Neural cell (in vitro differentiated cells): ENCODE data around the gene CYRIA. TPM values are rescaled to one million over a fixed set of nuclear protein-coding genes. Genes with fewer than 3 reads are reported as not detected.

Source experiments
- H2AFZ ChIP-seq: fragments of 200-600, 300-800 bp; sonication (generic), shearing (Covaris generic); 2 replicates; pipeline ENCODE4 v1.6.0; 2014; ENCODE audit warnings: low read depth, mild to moderate bottlenecking, antibody characterized with exemption, low read length, moderate library complexity
- H3F3A ChIP-seq: fragments of 200-600 bp; shearing (Covaris generic); 2 replicates; pipeline ENCODE4 v1.6.1; 2016; ENCODE audit warnings: mild to moderate bottlenecking, moderate library complexity, mixed read lengths, antibody characterized with exemption, low read length; ENCODE audit not compliant: insufficient read depth, poor library complexity, severe bottlenecking
- H3K27ac ChIP-seq: fragments of 200-600, 300-800 bp; sonication (generic), shearing (Covaris generic); 2 replicates; pipeline ENCODE4 v1.5.1; 2014; ENCODE audit warnings: mild to moderate bottlenecking, low read length, moderate library complexity
- H3K27me3 ChIP-seq: fragments of 300-800, 200-600 bp; sonication (generic), shearing (Covaris generic); 2 replicates; pipeline ENCODE4 v1.6.0; 2014; ENCODE audit warnings: mild to moderate bottlenecking, low read depth, low read length, moderate library complexity; ENCODE audit not compliant: insufficient read depth
- H3K36me3 ChIP-seq: fragments of 300-800, 200-600 bp; sonication (generic), shearing (Covaris generic); 2 replicates; pipeline ENCODE4 v1.5.1; 2014; ENCODE audit warnings: mild to moderate bottlenecking, antibody characterized with exemption, low read length, moderate library complexity; ENCODE audit not compliant: insufficient read depth
- H3K4me2 ChIP-seq: fragments of 300-800, 200-600 bp; sonication (generic), shearing (Covaris generic); 2 replicates; pipeline ENCODE4 v1.6.0; 2014; ENCODE audit warnings: mild to moderate bottlenecking, low read length
- H3K4me3 ChIP-seq: fragments of 300-800, 200-600 bp; sonication (generic), shearing (Covaris generic); 2 replicates; pipeline ENCODE4 v1.5.1; 2014; ENCODE audit warnings: mild to moderate bottlenecking, low read length, moderate library complexity
- H3K79me2 ChIP-seq: fragments of 200-600 bp; shearing (Covaris generic); replicated peaks from 2 replicates; pipeline ENCODE4 v1.6.0; 2014; ENCODE audit warnings: mild to moderate bottlenecking, low read length, moderate library complexity; ENCODE audit not compliant: insufficient read depth
- H3K9ac ChIP-seq: fragments of 300-800, 200-600 bp; sonication (generic), shearing (Covaris generic); 2 replicates; pipeline ENCODE4 v1.6.1; 2016; ENCODE audit warnings: mild to moderate bottlenecking, low read length, mixed read lengths
- H3K9me2 ChIP-seq: fragments of 200-600 bp; shearing (Covaris generic); 2 replicates; pipeline ENCODE4 v1.6.1; 2016; ENCODE audit warnings: mild to moderate bottlenecking, low read length, mixed read lengths; ENCODE audit not compliant: insufficient read depth
- H3K9me3 ChIP-seq: fragments of 200-600, 300-800 bp; sonication (generic), shearing (Covaris generic); 2 replicates; pipeline ENCODE4 v1.6.1; 2016; ENCODE audit warnings: mild to moderate bottlenecking, mixed run types, low read length, moderate library complexity, mixed read lengths
- H4K20me1 ChIP-seq: fragments of 200-600 bp; shearing (Covaris generic); 2 replicates; pipeline ENCODE4 v1.6.1; 2016; ENCODE audit warnings: mild to moderate bottlenecking, mixed run types; ENCODE audit not compliant: insufficient read depth
- CTCF ChIP-seq: fragments of 450-650 bp; IDR thresholded peaks from 2 replicates; pipeline ENCODE4 v1.5.1; 2014; ENCODE audit warnings: antibody characterized with exemption, mild to moderate bottlenecking, moderate library complexity; ENCODE audit not compliant: poor library complexity, severe bottlenecking
- EP300 ChIP-seq: fragments of 450-650 bp; conservative IDR thresholded peaks from 2 replicates; pipeline ENCODE4 v1.6.1; 2014; ENCODE audit warnings: antibody characterized with exemption, mild to moderate bottlenecking, moderate library complexity; ENCODE audit not compliant: poor library complexity, severe bottlenecking
- EZH2 ChIP-seq: fragments of 200-600, 300-800 bp; shearing (Covaris generic), sonication (generic); IDR thresholded peaks from 2 replicates; pipeline ENCODE4 v1.6.1; 2014; ENCODE audit warnings: antibody characterized with exemption, low read length, borderline replicate concordance, mild to moderate bottlenecking; ENCODE audit not compliant: insufficient read depth, poor library complexity, severe bottlenecking
- MXI1 ChIP-seq: fragments of 450-650 bp; conservative IDR thresholded peaks from 2 replicates; pipeline ENCODE4 v1.6.1; 2014; ENCODE audit warnings: antibody characterized with exemption, mild to moderate bottlenecking; ENCODE audit not compliant: poor library complexity, severe bottlenecking
- POLR2AphosphoS5 ChIP-seq: IDR thresholded peaks from 2 replicates; pipeline ENCODE4 v1.6.1; 2012
- RAD21 ChIP-seq: fragments of 450-650 bp; conservative IDR thresholded peaks from 2 replicates; pipeline ENCODE4 v1.6.1; 2014; ENCODE audit warnings: antibody characterized with exemption, mild to moderate bottlenecking, moderate library complexity
- SMC3 ChIP-seq: fragments of 450-650 bp; conservative IDR thresholded peaks from 2 replicates; pipeline ENCODE4 v1.6.1; 2014; ENCODE audit warnings: antibody characterized with exemption, mild to moderate bottlenecking, moderate library complexity; ENCODE audit not compliant: poor library complexity
- TAF1 ChIP-seq: IDR thresholded peaks from 2 replicates; pipeline ENCODE4 v1.6.1; 2012; ENCODE audit warnings: low read depth
- polyA plus RNA-seq: library from polyadenylated mRNA; depleted of rRNA; stranded (reverse); fragments of >200 nt; gene quantifications from 2 replicates; pipeline ENCODE4 v1.2.3, GENCODE V29; 2014
- TF ChIP-seq, protein P1 (sequence below): IDR thresholded peaks from 2 replicates; pipeline ENCODE4 v1.6.1; 2012; ENCODE audit warnings: borderline replicate concordance

CYRIA gene
- polyA plus RNA-seq, 1 donor from 2014 or later, result 67.0 TPM

DNA sequence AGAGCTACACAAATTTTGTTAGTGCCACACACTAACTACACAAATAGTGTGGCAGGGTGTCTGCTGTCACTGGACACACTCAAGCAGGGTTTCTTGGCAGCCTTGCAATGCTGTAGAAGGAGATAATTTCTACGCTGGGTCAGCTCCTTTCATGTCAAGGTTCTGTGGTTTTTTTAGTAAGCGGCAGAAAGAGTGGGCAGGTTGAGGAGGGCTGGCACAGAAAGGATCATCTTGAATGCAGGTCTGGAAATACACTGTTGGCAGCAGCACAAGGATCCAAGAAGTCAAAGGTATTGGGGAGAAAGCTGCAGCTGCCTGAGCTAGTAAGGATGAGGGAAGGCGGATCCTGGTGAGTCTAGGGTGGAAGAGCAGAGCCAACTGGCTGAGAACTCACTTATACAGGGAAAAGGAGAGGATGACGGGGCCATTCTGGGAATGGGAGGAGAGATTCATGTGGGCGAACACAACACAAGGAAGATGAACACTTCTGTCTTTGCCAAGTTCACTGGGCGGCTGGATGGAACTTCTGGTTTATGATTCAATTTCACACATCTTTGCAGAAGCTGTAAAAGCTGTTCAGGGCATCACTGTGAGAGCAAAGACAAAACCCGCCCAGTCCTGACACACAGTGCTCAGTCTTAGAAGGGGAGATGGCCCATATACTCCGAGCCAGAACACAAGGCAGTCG is 16.9 kb upstream of the CYRIA start:
- no peaks in the 10 kb centered on the region for H4K20me1 ChIP-seq
- TF ChIP-seq CTCF (no peak), POLR2AphosphoS5 (no peak), EP300 (no peak), TAF1 (no peak), SMC3 (no peak), MXI1 (no peak), RAD21 (no peak), EZH2 (no peak)
- TF ChIP-seq, protein P1, sequence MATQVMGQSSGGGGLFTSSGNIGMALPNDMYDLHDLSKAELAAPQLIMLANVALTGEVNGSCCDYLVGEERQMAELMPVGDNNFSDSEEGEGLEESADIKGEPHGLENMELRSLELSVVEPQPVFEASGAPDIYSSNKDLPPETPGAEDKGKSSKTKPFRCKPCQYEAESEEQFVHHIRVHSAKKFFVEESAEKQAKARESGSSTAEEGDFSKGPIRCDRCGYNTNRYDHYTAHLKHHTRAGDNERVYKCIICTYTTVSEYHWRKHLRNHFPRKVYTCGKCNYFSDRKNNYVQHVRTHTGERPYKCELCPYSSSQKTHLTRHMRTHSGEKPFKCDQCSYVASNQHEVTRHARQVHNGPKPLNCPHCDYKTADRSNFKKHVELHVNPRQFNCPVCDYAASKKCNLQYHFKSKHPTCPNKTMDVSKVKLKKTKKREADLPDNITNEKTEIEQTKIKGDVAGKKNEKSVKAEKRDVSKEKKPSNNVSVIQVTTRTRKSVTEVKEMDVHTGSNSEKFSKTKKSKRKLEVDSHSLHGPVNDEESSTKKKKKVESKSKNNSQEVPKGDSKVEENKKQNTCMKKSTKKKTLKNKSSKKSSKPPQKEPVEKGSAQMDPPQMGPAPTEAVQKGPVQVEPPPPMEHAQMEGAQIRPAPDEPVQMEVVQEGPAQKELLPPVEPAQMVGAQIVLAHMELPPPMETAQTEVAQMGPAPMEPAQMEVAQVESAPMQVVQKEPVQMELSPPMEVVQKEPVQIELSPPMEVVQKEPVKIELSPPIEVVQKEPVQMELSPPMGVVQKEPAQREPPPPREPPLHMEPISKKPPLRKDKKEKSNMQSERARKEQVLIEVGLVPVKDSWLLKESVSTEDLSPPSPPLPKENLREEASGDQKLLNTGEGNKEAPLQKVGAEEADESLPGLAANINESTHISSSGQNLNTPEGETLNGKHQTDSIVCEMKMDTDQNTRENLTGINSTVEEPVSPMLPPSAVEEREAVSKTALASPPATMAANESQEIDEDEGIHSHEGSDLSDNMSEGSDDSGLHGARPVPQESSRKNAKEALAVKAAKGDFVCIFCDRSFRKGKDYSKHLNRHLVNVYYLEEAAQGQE, result no peak
- no peaks in the 10 kb centered on the region for H3K9me3 ChIP-seq
- H3K4me3 ChIP-seq, result no peak overlapping the region
- H3K36me3 ChIP-seq, result no peaks in the 10 kb centered on the region
- no peak overlapping the region for H2AFZ ChIP-seq
- no peaks in the 10 kb centered on the region for H3K27me3 ChIP-seq
- H3K27ac ChIP-seq, result no peak overlapping the region
- H3K4me2 ChIP-seq, result no peak overlapping the region
- H3K9ac ChIP-seq, result no peak overlapping the region
- H3K79me2 ChIP-seq, result no peaks in the 10 kb centered on the region
- no peaks in the 10 kb centered on the region for H3F3A ChIP-seq
- no peaks in the 10 kb centered on the region for H3K9me2 ChIP-seq

DNA sequence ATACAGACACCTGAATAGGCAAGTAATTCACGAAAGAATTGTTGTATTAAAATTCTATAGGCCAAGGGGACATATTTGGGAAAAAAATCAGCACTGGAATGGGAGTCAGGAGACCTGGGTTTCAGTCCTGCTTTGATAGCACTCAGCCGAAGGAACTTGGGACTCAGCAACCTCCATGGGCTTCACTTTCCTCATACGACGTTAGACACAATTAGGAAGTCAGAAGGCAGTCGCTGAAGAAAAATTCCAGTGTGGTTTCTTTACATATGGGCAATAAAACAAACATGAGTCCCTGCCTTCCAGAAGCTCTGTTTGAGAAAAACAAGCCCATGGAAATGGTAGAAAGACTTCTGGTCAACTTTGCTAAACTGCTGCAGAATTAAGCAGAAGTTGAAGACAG is 15.1 kb upstream of the CYRIA start:
- no peak overlapping the region for H3K4me3 ChIP-seq
- H3K27ac ChIP-seq, result no peak overlapping the region
- no peaks in the 10 kb centered on the region for H3F3A ChIP-seq
- no peak overlapping the region for H3K9ac ChIP-seq
- TF ChIP-seq RAD21 (no peak), EZH2 (no peak), MXI1 (no peak), POLR2AphosphoS5 (no peak), CTCF (no peak), TAF1 (no peak), SMC3 (no peak), EP300 (no peak)
- TF ChIP-seq, protein P1, result no peak
- no peaks in the 10 kb centered on the region for H3K9me2 ChIP-seq
- H3K9me3 ChIP-seq, result no peaks in the 10 kb centered on the region
- no peaks in the 10 kb centered on the region for H3K79me2 ChIP-seq
- no peaks in the 10 kb centered on the region for H4K20me1 ChIP-seq
- H3K4me2 ChIP-seq, result no peak overlapping the region
- H3K27me3 ChIP-seq, result no peaks in the 10 kb centered on the region
- H2AFZ ChIP-seq, result no peak overlapping the region
- H3K36me3 ChIP-seq, result no peaks in the 10 kb centered on the region
